ENCODE results near the gene SMPDL3B.

DNA sequence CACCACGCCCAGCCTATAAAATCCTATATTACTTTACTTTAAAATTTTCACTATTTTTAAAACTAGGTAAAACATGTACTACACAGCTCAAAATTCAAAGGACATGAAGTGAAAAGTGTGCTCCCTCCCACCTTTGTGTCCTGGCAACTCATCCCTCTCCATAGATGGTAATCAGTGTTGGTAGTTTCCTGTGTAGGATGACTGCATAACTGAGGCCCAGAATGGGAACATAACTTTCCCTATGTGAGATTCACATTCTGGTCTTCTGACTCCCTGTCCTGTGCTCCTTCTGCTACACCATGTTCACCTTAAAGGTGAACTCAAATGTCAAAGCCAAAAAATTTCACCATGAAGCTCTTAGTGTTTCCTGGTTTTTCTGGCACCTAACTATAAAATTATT lies 64.3 kb downstream of the SMPDL3B start:
- TF ChIP-seq, protein P1, sequence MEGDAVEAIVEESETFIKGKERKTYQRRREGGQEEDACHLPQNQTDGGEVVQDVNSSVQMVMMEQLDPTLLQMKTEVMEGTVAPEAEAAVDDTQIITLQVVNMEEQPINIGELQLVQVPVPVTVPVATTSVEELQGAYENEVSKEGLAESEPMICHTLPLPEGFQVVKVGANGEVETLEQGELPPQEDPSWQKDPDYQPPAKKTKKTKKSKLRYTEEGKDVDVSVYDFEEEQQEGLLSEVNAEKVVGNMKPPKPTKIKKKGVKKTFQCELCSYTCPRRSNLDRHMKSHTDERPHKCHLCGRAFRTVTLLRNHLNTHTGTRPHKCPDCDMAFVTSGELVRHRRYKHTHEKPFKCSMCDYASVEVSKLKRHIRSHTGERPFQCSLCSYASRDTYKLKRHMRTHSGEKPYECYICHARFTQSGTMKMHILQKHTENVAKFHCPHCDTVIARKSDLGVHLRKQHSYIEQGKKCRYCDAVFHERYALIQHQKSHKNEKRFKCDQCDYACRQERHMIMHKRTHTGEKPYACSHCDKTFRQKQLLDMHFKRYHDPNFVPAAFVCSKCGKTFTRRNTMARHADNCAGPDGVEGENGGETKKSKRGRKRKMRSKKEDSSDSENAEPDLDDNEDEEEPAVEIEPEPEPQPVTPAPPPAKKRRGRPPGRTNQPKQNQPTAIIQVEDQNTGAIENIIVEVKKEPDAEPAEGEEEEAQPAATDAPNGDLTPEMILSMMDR (IDR thresholded peaks at IDR 0.05) = no peak
- TF ChIP-seq POLR2A (IDR thresholded peaks at IDR 0.05) = no peak

Measured in gastroesophageal sphincter (tissue), 3 donors.